ENCODE measurements around the gene TEAD1. TPM values are rescaled to one million over a fixed set of nuclear protein-coding genes. Genes with fewer than 3 reads are reported as not detected.

Gene TEAD1
- polyA plus RNA-seq, 1 donor: 102 TPM

- DNase-seq (ENCODE audit: low read depth): no peak
Measured at GRCh38 chr11:12707500-12707880, 33.3 kb downstream of the TEAD1 start.

- no peak for DNase-seq (ENCODE audit: low read depth)
Measured at GRCh38 chr11:12711496-12711895, 37.3 kb downstream of the TEAD1 start.

- no peak for DNase-seq (ENCODE audit: low read depth)
Measured at GRCh38 chr11:12712132-12712531, 37.9 kb downstream of the TEAD1 start.

GRCh38 chr11:12715131-12715530, 40.9 kb downstream of the TEAD1 start:
- no peak for DNase-seq (ENCODE audit: low read depth)

GRCh38 chr11:12715941-12716340, 41.7 kb downstream of the TEAD1 start:
- DNase-seq (ENCODE audit: low read depth): no peak

- DNase-seq (ENCODE audit: low read depth): no peak
Measured at GRCh38 chr11:12716816-12717215, 42.6 kb downstream of the TEAD1 start.

GRCh38 chr11:12717851-12718291, 43.6 kb downstream of the TEAD1 start:
- DNase-seq (ENCODE audit: low read depth): no peak

GRCh38 chr11:12719221-12719620, 45.0 kb downstream of the TEAD1 start:
- no peak for DNase-seq (ENCODE audit: low read depth)

- no peak for DNase-seq (ENCODE audit: low read depth)
Measured at GRCh38 chr11:12721816-12722604, 47.8 kb downstream of the TEAD1 start.

- no peak for DNase-seq (ENCODE audit: low read depth)
Measured at GRCh38 chr11:12723421-12724300, 49.4 kb downstream of the TEAD1 start.

- no peak for DNase-seq (ENCODE audit: low read depth)
Measured at GRCh38 chr11:12724301-12725054, 50.3 kb downstream of the TEAD1 start.

- DNase-seq (ENCODE audit: low read depth): no peak
Measured at GRCh38 chr11:12725055-12725862, 51.0 kb downstream of the TEAD1 start.

- no peak for DNase-seq (ENCODE audit: low read depth)
Measured at GRCh38 chr11:12725863-12726682, 51.9 kb downstream of the TEAD1 start.

GRCh38 chr11:12727563-12728211, 53.5 kb downstream of the TEAD1 start:
- DNase-seq (ENCODE audit: low read depth): no peak

- no peak for DNase-seq (ENCODE audit: low read depth)
Measured at GRCh38 chr11:12728417-12728816, 54.2 kb downstream of the TEAD1 start.

- DNase-seq (ENCODE audit: low read depth): no peak
Measured at GRCh38 chr11:12729941-12730340, 55.7 kb downstream of the TEAD1 start.

GRCh38 chr11:12731841-12732336, 57.7 kb downstream of the TEAD1 start:
- DNase-seq (ENCODE audit: low read depth): no peak

GRCh38 chr11:12733091-12733490, 58.9 kb downstream of the TEAD1 start:
- no peak for DNase-seq (ENCODE audit: low read depth)

- DNase-seq (ENCODE audit: low read depth): no peak
Measured at GRCh38 chr11:12734625-12735024, 60.4 kb downstream of the TEAD1 start.

GRCh38 chr11:12735262-12735661, 61.0 kb downstream of the TEAD1 start:
- no peak for DNase-seq (ENCODE audit: low read depth)

Measured in forelimb muscle (tissue), 1 donor.